GM18505 (cell line): ENCODE data around the gene CLMP.

Source experiments
- ATAC-seq: cut with Tn5 transposase; IDR thresholded peaks from one replicate; pipeline ENCODE4 v1.9.1; 2021; ENCODE audit not compliant: unreplicated experiment
- POLR2A ChIP-seq: IDR thresholded peaks from 4 replicates; pipeline ENCODE4 v1.6.1; 2011; ENCODE audit warnings: borderline replicate concordance; ENCODE audit not compliant: insufficient read depth, insufficient read length; ENCODE audit errors: extremely low read depth

CLMP gene

DNA sequence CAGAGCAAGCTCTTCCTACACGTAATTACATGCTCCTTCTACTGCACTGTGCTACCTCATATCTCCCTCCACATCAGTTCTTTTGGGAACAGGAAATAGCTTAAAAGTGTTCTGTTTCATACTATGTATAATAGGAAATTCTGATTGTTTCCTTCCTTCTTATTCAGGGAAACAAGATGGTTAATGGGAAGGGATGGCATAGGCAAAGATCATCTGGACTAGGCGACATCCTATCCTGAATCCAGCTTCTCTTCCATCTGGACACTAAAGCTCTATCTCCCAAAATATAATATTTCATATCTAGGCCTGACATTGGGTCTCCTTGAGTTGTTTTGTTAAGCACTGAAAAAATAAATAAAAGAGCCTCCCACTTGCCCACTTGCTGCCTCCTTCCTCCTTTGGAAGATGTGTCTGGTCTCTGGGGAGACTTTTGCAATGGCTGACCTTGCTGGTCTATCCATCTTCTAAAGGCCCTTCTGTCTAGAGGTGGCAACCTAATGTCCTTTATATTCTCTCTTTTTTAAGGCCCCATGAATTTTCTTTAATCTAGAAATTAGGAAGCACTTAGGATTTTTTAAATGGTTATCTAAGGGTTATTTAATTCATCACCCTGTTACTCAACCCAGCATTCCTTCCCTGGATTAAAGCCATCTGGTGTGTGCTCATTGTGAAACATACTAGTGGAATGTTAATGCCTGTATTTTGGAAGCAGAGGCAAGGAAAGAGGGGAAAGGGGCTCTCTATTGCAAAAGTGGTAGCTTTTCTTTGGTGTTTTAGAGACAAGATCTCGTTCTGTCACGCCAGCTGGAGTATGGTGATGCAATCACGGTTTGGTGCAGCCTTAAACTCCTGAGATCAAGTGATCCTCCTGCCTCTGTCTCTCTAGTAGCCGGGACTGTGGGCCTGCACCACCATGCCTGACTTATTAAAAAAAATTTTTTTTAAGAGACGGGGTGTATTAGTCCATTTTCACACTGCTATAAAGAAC is 20.6 kb downstream of the CLMP start:
- no peak for ATAC-seq
- TF ChIP-seq POLR2A, result no peak

DNA sequence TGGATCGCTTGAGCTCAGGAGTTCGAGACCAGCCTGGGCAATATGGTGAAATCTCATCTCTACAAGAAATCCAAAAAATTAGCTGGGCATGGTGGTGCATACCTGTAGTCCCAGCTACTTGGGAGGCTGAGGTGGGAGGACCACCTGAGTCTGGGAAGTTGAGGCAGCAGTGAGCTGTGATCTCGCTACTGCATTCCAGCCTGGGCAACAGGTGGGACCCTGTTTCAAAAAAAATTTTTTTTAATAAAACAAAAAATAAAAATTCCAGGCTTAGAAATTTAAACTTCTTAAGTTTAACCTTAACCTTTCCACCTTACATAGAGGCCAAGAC is 21.2 kb downstream of the CLMP start:
- no peak for TF ChIP-seq POLR2A
- ATAC-seq, result no peak

DNA sequence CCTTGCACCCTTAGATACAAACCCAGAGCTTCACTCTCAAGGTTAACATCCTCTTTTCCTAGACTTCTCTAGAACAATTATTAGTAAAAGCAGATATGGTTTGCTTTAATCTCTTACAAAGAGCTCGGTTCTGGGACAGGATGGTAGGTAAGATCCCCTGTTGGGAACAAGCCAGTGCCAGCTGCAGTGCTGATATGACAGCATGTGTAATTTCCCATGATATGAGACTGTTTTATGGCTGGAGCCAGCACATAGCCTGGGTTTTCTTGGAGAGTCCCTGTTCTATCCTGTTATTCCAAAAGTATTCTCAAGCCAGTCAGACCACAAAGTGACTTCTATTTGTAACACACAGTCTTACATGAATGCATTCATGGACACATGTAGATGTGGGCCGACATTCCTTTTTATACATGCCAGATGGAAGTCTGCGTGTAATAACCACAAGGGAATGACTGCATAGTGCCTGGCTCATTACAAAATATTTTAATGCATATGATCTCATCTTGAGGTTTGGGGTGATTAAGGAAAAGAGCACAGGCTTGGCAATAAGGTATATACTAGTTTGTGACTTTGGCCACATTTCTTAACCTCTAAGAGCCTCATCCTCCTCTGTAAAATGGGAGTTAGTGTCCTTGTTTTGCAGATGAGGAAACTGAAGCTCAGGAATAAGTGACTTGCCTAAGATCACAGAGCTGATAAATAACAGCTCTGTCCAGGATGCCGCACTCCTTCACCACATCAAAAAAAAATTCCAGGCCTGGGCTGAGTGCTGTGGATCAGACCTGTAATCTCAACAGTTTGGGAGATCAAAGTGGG is 21.8 kb downstream of the CLMP start:
- TF ChIP-seq POLR2A, result no peak
- ATAC-seq, result no peak

DNA sequence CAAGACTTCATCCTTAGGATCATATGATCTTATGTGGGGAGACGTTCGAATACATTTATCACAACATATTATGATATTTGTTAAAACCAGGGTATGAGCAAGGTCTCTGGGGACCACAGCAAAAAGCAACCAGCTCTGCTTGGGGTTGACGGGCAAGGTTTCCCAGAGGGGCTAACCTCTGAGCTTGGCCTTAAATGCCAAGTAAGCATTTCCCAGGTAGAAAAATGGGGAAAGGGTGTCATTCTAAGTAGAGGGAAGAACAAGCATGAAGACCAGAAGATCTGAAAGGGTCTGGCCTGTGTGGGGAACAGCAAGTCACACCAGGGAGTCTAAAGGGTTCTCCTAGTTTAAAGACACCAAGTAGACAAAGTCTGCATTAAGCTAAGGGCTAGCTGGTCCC is 24.1 kb downstream of the CLMP start:
- no peak for ATAC-seq

DNA sequence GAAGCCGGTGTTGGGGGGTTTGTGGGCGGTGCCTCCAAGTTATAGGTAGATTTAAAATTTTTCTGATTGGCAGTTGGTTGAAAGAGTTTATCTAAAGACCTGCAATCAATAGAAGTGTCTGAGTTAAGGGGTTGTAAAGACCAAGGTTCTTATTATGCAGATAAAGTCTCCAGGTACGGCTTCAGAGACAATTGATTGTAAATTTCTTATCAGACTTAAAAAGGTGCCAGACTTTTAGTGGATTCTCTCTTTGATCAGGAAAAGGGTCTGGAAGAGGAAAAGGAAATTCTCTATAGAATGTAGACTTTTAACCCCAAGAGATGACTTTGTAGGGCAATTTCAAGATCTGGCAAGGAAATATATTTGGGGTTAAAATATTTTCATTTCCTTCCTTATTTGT is 25.2 kb downstream of the CLMP start:
- ATAC-seq, result no peak
- TF ChIP-seq POLR2A, result no peak

More for the DNA sequence above, 24.1 kb downstream of the CLMP start:
- no peak for TF ChIP-seq POLR2A

DNA sequence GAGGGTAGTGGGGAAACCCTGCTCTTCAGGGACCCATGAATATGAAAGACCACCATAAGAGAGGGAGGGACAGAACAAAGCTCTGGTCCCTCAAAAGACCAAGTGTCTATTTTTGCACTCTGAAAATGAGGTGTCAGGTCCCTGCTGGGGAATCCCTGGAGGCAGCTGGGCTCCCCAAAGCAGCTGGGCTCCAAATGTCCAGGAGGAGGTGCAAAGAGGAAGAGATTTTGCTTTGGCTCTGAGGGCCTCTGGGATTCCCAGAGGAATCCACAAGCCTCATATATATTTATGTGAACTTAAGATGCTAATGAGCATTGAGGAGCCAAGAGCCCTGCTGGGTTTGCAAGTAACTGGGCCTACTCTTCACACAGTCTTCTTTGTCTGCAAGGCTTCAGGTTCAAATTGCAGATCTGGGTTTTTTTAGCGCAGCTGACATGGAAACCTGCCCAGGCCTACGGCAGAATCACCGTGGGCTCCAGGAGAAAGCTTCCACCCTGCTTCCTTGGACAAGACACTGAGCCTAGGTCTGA is 26.0 kb downstream of the CLMP start:
- TF ChIP-seq POLR2A, result no peak
- no peak for ATAC-seq

DNA sequence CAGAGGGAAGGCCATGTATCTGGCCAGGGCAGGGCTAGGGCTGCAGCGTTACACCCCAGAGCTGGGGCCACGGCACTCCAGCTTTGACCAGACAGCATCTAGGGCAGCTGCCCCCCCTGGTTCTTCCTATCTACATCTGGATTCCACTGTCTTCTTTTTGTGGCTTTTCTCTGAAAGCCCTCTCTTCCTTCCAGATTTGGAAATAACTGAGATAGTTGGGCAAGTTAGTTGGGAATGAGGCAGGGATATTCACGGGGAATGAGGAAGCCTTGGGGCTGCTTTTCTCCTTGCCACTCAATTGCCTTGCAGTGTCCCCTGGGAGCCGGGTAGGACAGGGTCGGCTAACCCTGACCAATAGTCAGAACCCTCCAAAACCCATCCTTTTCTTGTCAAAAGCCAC is 26.8 kb downstream of the CLMP start:
- TF ChIP-seq POLR2A, result no peak
- ATAC-seq, result no peak

DNA sequence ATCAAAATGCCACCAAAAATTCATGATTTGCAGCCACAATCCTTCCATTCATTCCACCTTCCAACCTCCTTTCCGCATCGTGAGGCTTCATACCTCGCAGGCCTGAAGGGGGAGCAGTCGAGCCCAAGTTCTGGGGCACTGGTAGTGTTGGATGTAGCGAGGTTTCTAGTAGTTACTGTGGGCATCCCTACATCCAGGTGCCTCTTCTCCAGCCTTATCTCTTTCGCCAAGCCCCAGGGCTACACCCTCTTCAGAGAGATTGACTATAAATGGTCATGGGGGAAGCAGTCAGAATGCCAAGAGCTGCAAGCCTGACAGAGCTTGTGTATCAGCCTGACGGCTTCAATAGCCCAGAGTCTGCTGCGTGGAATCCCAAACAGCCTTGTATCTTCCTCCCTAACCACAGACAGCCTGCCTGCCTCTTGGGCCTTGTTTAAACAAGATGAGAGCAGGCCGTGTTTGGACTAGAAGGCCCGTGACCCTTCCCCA is 28.9 kb downstream of the CLMP start:
- no peak for ATAC-seq
- no peak for TF ChIP-seq POLR2A

DNA sequence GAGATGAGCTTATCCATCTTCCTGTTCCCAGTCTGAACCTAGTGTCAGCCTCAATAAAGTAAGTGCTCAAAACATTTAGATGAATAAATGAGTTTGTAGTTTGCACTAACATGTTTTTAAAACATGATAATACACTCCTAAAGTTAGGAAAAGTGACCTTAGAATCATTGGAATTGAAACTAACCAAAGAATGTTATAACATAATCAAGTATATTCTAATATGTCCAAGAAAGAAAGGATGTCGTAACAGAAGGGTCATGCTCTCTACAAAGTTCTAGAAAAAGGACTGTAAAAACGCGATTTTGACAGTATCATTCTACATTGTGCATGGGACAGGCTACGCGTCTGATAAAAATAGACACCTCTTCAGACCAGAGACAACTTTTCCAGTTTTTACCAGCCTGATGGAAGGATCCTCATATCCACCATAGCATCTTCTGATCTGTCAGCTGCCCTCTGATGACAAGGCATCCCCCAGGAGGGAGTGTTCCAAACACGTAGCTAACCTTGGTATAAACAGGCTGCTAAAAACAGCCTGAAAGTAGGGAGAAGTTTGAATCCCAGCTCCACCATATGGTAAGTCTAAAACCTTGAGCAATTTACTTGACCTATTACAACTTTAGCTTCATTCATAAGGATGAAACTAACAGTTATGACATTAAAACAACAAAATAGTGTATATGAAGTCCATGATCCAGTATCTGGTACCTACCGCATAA is 30.2 kb downstream of the CLMP start:
- ATAC-seq, result no peak
- TF ChIP-seq POLR2A, result no peak

DNA sequence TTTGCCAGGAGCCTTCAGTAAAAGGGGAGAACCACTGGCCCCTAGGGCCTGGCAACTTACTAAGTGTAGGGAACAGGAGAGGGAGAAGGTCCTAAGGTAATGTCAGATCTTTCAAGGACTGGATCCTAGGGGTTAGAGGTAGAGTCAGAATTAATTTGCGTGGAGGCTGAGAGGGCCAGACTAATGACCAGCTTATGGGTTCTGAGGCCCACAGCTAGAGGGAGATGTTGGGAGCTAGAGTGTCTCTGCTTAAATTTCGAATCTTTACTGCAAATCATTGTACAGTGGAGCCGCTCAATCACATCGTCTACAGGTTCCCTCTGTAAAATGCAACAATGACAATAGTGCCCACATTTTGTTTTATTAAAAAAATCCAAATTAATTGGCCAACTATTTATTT is 31.4 kb downstream of the CLMP start:
- no peak for ATAC-seq
- no peak for TF ChIP-seq POLR2A

DNA sequence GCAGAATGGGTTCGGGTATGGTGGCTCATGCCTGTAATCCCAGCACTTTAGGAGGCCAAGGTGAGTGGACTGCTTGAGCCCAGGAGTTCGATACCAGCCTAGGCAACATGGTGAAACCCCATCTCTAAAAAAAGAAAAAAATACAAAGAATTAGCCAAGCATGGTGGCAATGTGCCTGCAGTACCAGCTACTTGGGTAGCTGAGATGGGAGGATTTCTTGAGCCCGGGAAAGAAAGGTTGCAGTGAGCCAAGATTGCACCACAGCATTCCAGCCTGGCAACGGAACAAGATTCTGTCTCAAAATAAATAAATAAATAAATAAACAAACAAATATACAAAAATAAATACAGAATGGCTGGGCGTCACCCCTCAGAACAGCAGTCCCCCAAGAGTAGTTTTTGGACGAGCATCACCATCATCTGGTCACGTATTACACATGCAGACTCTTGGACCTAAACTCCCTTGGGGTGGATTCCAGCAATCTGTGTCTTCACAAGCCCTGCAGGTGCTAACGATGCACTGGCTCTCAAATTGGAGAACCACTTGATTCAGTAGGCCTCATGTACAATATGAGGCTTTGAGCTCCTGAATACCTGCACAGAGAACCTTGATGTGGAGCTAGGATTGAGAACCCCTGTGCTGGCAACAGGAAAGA is 33.5 kb downstream of the CLMP start:
- no peak for ATAC-seq
- TF ChIP-seq POLR2A, result no peak

DNA sequence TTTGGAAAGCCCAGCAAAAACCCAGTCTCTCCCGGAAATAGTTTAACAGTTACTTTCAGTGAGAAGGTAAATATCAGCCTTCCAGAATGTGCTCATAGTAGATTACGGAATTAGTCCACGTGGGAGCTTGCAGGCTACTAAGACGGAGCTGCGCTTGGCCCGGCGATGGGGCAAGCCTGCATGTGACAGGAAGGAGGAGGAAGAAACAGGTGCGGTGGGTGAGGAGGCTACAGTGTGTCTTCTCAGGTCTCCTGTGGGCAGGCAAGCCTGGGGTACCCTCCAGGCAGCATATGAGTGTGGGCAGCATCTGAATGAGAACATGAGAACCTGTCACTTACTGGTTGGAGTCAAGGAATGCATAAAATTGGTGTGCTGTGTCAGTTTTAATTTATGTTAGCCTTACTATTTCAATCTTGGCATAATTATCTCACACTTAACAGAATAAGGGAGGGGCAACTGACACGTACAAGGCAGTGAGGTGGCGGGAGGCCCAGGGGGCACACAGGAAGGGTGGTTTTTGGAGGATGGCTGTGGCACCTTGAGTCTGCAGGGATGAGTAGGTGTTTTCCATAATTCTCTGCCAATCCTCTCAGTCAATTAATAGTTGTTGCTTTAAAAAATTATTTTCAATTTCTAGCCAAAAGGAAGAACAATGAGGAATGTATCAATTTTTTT is 35.7 kb downstream of the CLMP start:
- no peak for TF ChIP-seq POLR2A
- ATAC-seq, result no peak

DNA sequence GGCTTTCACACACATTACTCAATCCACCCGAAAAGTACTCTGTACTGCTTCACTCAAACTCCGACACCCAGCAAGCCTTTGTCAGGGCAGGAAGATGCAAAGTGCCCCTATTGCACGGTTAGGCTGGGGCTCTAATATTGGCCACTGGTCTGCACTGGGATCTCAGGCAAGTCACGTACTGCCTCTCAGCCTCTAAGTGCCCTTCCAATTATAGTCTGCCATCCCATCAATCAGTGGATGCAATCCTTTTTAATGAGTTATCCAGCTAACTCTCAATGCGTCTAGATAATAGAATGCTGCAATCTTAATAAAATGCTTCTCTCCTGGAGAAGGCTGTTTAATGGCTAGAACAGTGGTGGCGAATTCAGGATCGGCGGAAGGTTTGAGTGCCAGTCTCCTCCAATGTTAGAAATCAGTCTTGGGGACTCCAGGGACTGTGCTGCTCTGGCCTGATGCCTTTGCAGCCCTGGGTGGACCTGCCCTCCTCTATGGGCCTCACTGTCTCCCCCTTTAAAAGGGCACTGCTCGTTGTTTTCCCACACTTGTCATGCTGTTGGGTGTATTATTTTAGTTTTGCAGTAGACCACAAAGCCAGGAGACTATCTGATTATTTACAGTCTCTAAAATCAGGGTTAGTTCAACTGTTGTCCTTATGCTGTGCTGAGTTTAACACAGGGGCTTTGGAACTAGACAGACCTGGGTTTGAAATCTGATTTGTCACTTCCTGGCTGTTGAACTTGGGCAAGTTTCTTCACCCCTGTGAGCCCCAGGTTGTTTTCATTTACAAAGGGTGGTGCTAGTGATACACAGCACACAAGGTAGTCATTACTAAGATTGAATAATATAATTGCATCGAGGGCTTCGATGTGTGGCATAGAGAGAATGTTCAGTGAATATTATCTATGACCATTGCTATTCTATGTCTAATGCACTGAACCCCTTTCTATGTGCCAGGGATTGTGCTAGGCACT is 36.7 kb downstream of the CLMP start:
- no peak for ATAC-seq
- no peak for TF ChIP-seq POLR2A
